Left ventricle myocardium superior (tissue), 1 donor: ENCODE data around the gene OBSCN. TPM values are rescaled to one million over a fixed set of nuclear protein-coding genes. Genes with fewer than 3 reads are reported as not detected.
"Not testable (repeated sequence)": the region's sequence is repeated elsewhere in the genome, so short reads cannot be mapped to it uniquely, and the experiment has no call there.

Experiments used
- ATAC-seq: fragments of 200-7000 bp; cut with Tn5 transposase; one replicate; pipeline ENCODE4 v1.9.1; 2020; ENCODE audit warnings: mild to moderate bottlenecking, moderate library complexity
- DNase-seq: peaks from one replicate; pipeline ENCODE4 v3.0.0-alpha.2; 2020
- intact Hi-C: fragments of 100-400 bp; cut with micrococcal nuclease; formaldehyde crosslinking; loops from one replicate; pipeline ENCODE4 v1.11.0; 2022
- total RNA-seq: library from RNA; stranded (reverse); fragmentation: NEBNext Ultra II Directional; extraction: Animal tissue kit (Norgen Biotek cat#: 25700); gene quantifications from one replicate; pipeline ENCODE4 v1.2.1, GENCODE V29; 2021
- donor health status: DM: no; HTN: yes; CAD: no; lungs with severe emphysema.

The OBSCN gene
- total RNA-seq, 1 donor from 2014 or later = 316 TPM

- DNase-seq (peak; percentile 33), ATAC-seq (peak; percentile 29)
- intact Hi-C loops = no loop called here
Measured at GRCh38 chr1:228268881-228269265, 61.0 kb downstream of the OBSCN start.

DNA sequence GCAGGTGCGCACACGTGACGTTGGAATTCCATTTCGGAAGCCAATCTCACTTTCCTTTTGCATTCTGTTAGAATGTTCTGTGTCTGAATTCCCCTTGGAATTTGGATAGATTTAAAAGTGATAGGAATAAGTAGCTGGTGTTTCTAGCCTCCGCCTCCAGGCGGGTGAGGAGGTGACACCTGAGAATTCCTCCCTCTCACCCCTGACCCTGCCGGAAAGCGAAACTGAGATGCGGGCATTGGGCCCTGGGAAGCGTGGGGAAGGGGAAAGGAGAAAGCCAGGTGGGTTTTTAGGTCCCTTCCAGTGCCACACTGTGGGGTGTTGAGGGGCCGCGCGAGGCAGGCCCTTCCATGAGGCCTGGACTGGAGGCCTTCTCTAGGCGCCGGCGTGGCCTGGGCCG, 61.6 kb downstream of the OBSCN start:
- intact Hi-C loops, DNase-seq, ATAC-seq: not testable (repeated sequence)

DNA sequence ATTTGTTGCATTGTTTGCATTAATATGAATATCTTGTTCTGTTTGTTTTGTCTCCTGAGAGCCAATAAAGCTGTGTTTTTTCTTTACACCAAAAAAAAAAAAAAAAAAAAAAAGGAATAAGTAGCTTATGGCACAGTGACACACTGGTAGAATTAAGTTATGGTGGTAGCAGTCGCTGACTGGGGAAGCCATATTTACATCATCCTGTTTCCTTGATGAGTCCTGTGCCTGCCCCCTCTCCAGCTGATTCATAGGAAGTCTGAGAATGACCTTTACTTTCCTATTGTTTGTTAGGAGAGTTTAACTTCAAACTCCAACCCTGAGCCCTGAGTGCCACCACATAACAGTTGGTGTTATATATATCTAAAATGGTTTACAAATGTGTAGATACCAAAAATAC, 62.2 kb downstream of the OBSCN start:
- intact Hi-C loops = no loop called here
- no peak for ATAC-seq
- no peak for DNase-seq

- DNase-seq = no peak
Measured at GRCh38 chr1:228271701-228272251, 63.9 kb downstream of the OBSCN start.

DNA sequence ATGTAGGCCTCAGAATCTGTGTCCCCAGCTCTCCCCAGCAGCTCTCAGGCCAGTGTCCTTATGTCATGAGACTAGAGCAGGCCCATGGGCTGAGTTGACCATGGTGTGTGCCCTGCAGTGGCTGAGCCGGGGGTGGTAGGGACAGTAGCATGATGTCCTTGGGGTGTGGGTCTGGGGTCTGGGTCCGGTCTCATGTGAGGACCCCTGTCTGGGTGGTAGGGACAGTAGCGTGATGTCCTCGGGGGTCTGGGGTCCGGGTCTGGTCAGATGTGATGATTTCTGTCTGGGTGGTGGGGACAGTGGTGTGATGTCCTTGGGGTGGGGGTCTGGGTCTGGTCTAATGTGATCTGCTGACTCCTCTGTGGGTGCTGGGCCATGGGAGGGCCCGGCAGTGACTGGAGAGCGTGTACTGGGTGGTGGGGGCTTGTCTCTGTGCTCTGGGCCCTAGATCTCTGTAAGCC, 64.5 kb downstream of the OBSCN start:
- DNase-seq = no peak
- intact Hi-C loops = no loop called here

More at GRCh38 chr1:228271701-228272251, 63.9 kb downstream of the OBSCN start:
- no peak for ATAC-seq
- intact Hi-C loops = no loop called here

GRCh38 chr1:228272831-228273571, 65.2 kb downstream of the OBSCN start:
- intact Hi-C loops = no loop called here
- ATAC-seq = peak; percentile 1
- peak; percentile 52 for DNase-seq

More for the DNA sequence above, 64.5 kb downstream of the OBSCN start:
- no peak for ATAC-seq

DNA sequence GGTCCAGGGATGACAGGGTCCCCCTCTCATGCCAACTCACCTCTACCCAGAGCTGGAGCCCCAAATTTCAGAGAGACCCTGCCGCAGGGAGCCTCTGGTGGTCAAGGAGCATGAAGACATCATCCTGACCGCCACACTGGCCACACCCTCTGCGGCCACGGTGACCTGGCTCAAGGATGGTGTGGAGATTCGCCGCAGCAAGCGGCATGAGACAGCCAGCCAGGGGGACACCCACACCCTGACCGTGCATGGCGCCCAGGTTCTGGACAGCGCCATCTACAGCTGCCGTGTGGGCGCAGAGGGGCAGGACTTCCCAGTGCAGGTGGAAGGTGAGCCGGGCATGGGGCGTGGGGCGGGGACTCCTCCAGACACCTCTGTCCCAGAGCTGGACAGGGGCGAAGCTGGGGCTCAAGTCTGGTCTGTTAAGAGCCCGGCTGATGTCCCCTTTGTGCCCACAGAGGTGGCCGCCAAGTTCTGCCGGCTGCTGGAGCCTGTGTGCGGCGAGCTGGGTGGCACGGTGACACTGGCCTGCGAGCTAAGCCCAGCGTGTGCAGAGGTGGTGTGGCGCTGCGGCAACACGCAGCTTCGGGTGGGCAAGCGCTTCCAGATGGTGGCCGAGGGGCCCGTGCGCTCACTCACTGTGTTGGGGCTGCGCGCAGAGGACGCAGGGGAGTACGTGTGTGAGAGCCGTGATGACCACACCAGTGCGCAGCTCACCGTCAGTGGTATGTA, 66.0 kb downstream of the OBSCN start:
- ATAC-seq (no peak), DNase-seq (peak; percentile 27)
- intact Hi-C loops = no loop called here

DNA sequence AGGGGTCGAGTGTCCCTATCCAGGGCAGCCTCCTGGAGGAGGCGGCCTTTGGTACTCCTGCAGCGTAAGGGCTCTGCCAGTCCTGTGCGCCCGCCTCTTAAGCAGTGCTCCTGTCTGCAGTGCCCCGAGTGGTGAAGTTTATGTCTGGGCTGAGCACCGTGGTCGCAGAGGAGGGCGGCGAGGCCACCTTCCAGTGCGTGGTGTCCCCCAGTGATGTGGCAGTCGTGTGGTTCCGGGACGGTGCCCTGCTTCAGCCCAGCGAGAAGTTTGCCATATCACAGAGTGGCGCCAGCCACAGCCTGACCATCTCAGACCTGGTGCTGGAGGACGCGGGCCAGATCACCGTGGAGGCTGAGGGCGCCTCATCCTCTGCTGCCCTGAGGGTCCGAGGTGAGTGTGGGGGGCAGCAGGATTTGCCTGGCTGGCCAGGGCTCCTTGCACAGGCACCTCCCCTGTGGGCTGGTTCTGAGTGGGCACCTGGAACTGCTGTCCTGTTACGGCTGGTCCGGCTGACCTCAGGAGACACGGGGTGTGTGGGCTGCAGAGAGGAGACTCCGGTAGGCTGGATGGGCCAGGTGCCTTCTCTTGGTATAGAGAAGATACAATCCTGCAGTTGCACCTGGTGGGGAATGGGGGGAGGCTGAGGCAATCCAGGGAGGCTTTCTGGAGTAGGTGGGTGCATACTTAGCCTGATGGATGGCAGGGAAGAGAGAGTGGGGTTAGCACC, 66.8 kb downstream of the OBSCN start:
- no peak for DNase-seq
- ATAC-seq = no peak
- intact Hi-C loops = no loop called here

DNA sequence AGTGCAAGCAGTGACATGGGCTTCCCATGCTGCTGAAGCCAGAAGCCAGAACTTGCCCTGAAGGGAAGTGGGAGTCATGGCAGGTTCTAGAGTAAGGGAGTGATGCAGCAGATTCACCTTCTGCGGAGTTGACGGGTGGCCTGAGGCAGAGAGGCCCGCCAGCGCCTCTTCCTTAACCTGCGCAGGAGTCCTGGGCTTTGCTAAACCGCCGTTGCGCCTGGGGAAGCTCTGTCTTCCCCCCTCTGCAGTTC, 67.3 kb downstream of the OBSCN start:
- ATAC-seq (no peak), DNase-seq (no peak)
- intact Hi-C loops = no loop called here

DNA sequence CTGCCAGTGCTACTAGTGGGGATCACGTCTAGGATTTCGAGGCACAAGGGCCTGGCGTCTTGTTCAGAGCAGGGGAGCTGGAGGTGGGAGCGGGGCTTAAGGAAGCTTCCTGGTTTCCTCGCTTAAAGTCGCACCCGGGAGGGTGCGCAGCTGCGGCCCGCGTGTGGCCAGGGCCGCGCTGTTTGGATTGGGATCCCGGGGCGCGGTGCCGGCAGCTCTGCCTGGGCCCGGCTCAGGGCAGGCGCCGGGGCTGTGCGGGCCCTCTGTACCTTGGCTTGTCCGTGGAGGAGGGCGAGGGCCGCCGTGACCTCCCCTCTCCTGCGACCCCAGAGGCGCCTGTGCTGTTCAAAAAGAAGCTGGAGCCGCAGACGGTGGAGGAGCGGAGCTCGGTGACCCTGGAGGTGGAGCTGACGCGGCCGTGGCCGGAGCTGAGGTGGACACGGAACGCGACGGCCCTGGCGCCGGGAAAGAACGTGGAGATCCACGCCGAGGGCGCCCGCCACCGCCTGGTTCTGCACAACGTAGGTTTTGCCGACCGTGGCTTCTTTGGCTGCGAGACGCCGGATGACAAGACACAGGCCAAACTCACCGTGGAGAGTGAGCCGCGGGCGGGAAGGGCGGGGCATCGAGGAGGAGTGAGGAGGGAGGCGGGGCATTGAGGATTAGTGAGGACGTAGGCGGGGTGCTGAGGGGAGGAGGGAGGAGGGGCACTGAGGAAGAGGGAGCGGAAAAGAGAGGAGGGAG, 67.8 kb downstream of the OBSCN start:
- ATAC-seq (peak; percentile 82), DNase-seq (peak; percentile 89)
- intact Hi-C loops = no loop called here

DNA sequence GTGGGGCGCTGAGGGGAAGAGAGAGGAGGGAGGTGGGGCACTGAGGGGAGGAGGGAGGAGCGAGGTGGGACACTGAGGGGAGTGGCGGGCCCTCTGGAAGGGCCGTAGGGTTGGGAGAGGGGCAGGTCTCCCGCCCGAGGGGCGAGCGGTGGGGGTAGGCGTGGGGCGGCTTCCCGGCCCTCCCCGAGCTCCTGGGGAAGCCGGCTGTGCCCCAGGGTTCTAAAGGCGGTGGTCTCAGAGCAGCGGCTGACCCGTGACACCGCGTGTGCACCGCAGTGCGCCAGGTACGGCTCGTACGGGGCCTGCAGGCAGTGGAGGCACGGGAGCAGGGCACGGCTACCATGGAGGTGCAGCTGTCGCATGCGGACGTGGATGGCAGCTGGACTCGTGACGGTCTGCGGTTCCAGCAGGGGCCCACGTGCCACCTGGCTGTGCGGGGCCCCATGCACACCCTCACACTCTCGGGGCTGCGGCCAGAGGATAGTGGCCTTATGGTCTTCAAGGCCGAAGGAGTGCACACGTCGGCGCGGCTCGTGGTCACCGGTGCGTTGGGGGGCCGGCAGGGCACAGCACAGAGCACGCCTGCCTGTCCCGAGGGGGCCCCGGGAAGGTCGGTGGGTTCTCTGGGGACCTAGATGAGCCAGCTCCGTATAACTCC, 68.5 kb downstream of the OBSCN start:
- DNase-seq (no peak), ATAC-seq (peak; percentile 0)

GRCh38 chr1:228276901-228277490, 69.2 kb downstream of the OBSCN start:
- ATAC-seq (no peak), DNase-seq (peak; percentile 28)
- intact Hi-C loops = no loop called here

More for the DNA sequence above, 68.5 kb downstream of the OBSCN start:
- intact Hi-C loops = no loop called here

GRCh38 chr1:228277491-228278431, 69.9 kb downstream of the OBSCN start:
- DNase-seq = peak; percentile 30
- intact Hi-C loops = no loop called here
- no peak for ATAC-seq

GRCh38 chr1:228278432-228278941, 70.6 kb downstream of the OBSCN start:
- no peak for DNase-seq
- ATAC-seq = no peak
- intact Hi-C loops = no loop called here

DNA sequence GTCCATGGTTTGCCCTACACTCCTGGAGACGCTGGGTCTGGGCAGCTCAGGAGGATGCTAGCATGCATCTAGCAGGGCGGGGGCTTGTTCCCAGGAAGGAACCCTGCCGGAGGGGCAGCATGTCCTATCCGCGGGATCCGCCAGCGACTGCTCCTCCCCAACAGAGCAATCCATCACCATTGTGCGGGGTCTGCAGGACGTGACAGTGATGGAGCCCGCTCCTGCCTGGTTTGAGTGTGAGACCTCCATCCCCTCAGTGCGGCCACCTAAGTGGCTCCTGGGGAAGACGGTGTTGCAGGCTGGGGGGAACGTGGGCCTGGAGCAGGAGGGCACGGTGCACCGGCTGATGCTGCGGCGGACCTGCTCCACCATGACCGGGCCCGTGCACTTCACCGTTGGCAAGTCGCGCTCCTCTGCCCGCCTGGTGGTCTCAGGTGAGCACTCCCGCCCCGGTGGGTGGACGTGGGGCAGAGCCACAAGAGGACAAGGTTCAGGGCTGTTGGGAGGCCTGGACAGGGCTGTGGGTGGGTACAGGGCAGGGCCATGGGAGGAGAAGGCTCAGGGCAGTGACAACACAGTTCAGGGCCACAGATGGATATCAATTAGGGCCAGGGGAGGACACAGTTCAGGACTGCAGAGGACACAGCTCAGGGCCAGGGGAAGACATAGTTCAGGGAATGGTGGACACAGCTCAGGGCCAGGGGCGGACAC, 71.3 kb downstream of the OBSCN start:
- DNase-seq = peak; percentile 28
- intact Hi-C loops = no loop called here

GRCh38 chr1:228279722-228280105, 71.9 kb downstream of the OBSCN start:
- no peak for ATAC-seq
- intact Hi-C loops = no loop called here
- DNase-seq = peak; percentile 25

More for the DNA sequence above, 71.3 kb downstream of the OBSCN start:
- ATAC-seq = no peak
